H4 (cell line): Measurements from ENCODE around the gene IQSEC3. TPM values are rescaled to one million over a fixed set of nuclear protein-coding genes. Genes with fewer than 3 reads are reported as not detected.
A peak's percentile ranks its signal among the peaks of the same experiment; 100 is the strongest.
"Not testable (repeated sequence)": the region's sequence is repeated elsewhere in the genome, so short reads cannot be mapped to it uniquely, and the experiment has no call there.

Experiments
- DNase-seq: peaks from one replicate; pipeline ENCODE4 v3.0.0-alpha.2; 2015; ENCODE audit warnings: low spot score
- total RNA-seq: library from RNA; depleted of rRNA; stranded (reverse); fragments of >200 nt; shearing (Covaris generic); gene quantifications from 2 replicates; pipeline ENCODE4 v1.2.3, GENCODE V29; 2014

Gene IQSEC3
- total RNA-seq, 1 experiment from 2014 or later: not detected

DNA sequence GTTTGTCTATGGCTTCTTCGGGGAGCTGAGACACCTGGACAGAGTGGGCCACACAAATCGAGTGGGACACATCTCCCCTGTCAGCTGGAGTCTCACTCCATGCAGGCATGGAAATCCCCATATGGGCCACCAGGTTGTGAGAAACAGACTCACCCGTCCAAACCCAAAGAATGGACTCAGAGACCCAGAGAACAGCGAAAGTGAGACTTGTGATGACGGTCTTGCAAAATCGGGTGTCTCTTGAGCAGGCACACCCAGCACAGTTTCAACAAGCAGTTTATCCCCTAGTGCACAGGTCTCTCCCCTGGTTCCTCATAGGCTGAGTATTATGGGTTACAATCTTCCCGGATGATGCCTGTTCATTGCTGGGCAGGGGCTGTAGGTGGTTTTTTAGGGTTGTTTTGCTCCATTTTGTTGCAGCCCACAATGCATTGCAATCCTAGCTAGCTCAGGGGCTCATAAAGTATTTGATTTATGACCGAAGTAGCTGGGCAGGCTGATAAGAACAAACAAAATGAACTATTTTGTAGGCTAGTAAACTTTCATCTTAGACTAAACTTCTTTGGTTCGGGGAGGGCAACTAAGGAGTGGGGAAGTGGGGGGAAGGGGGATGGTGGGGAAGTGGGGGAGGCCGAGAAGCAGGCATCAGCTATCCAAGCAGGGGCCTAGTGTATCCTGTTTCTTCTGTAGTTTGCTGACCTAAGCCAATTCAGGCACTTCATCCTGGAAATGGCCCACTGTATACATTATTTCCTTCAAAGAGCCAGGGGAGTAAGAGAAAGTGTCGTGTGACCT, 45.3 kb downstream of the IQSEC3 start:
- no peak for DNase-seq

DNA sequence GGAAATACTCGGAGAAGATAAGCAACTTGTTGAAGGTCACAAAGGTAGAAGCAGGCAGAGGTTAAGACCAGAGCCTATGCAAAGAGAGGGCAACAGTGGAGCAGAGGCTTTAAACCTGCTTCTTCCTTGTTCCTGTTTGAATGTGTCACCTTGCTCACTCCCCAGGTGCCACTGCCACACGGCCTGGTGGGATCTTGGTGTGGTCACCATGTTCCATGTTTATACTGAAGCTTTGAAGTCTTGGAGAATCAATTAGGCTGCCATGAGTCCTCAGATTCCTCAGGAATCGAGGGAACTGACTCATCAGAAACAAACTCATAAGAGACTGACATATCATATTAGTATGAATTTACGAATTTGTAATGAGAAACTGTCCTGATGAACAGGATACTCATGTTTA, 46.8 kb downstream of the IQSEC3 start:
- DNase-seq: no peak

DNA sequence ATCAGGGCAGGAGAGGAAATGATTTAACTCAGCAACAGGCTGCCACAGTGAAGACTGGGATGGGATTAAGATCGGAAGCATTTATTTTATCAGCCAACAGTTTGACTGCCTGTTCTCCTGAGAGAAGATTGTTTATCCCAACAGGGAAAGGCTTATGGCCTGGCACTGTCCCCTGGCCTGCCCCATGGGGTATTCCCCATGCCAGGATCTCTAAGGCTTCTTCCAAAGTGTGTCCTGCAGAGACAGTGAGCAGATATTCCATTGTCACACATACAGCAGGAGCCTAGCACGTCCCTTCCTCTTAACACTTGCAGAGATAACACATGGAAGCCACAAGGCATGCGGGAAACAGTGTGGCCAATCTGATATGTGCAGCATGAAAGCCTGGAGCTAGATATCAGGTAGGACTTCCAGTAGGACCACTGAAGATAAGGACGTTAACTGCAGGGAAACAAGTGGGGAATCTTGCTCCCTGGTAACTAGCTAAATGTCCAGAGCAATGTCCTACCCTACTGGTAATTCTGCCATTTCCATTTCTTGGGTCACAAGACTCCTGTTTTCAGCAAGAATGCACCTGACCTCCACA, 48.2 kb downstream of the IQSEC3 start:
- no peak for DNase-seq

DNA sequence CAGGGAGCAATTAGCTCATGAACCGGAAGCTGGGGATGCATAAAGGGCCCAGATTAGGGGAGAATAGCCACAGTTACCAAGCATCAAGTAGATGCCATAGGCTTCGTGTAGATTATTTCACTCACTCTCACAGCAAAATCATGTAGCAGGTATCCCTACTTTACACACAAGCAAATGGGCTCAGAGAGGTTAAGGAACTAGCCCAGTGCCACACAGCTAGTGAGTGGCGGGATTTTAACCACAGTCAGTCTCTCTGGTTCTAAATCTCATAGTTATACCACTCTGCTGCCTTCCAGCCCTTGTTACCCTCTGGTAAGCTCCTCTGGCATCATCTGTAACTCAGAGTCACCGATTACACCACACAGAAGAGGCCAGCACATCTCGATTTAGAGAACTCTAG, 49.0 kb downstream of the IQSEC3 start:
- no peak for DNase-seq

- no peak for DNase-seq
Measured at GRCh38 chr12:115960-116915, 49.7 kb downstream of the IQSEC3 start.

- no peak for DNase-seq
Measured at GRCh38 chr12:117311-117710, 50.7 kb downstream of the IQSEC3 start.

- DNase-seq: no peak
Measured at GRCh38 chr12:117816-118345, 51.3 kb downstream of the IQSEC3 start.

- no peak for DNase-seq
Measured at GRCh38 chr12:118591-118990, 52.0 kb downstream of the IQSEC3 start.

GRCh38 chr12:120951-121350, 54.4 kb downstream of the IQSEC3 start:
- DNase-seq: no peak

DNA sequence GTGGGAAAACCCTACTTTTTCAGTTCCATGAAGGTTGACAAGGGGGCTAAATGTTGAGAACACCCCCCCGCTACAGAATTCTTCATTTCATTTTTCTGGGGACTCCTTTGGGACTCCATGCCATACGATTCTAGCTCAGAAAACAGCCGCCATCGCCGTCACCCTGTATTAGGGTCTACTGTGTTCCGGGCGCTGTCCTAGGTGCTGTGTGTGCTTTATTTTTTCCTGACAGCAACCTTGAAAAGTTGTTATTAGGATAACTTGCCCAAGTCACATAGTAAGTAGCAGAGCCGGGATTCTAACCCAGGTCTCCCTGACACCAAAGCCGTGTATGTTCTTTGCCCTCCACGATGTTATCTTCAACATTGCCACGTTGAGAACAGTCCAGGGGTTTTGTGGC, 55.1 kb downstream of the IQSEC3 start:
- no peak for DNase-seq

GRCh38 chr12:125075-125474, 58.5 kb downstream of the IQSEC3 start:
- DNase-seq: no peak

GRCh38 chr12:125566-125965, 59.0 kb downstream of the IQSEC3 start:
- no peak for DNase-seq

DNA sequence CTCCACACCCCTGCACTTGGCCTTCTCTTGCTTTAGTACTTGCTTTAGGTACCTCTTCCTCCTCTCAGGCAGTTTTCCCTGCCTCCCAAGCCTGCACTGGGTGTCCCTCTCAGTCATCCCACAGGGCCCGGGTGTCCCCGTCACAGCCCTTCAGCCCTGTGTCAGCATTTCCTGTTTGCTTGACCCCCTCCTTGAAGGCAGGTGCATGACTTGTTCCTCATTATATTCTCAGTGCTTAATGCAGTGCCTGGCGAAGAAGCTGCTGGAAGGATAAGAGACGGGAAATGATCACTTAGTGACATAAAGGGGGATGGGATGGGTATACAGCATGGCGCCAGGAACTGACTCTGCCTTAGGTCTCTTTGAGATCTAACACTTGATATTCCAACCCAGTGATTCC, 61.5 kb downstream of the IQSEC3 start:
- DNase-seq: no peak

- DNase-seq: no peak
Measured at GRCh38 chr12:129001-129400, 62.4 kb downstream of the IQSEC3 start.

DNA sequence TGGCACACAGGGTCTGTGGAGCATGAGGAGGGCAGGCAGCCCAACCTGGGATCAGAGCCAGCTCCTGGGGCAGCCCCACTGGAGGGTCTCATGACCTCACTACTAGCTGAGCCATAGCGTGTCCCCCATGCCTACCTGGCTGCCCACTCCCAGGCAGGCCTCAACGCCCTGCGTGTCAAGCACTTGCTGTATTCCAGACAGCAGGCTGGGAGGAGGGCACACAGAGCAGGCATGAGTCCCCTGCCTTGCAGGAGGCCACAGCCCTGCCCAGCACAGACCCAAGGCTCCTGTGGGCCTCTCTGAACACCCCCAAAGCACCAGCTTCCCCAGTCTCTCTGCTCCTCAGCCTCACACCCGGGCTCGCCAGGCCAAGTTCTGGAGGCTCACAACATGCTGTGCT, 64.0 kb downstream of the IQSEC3 start:
- DNase-seq: no peak

DNA sequence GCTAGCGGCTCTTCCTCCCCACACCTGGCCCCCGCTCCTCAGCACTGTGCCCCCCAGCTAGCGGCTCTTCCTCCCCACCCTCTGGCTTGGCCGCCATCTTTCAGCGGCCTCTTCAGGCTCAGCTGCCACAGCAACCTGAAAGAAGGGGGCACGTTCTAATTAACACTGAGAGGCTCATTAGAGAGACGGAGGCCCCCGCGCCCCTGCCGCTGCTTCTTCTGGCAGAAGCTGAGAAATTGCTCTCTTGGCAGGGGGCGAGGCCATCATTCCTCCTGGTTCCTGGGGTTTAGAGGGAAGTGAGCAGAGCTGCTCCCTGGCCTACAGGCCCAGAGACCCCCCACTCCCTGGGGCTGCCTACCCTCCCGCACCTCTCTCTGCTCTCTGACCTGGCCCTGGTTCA, 64.4 kb downstream of the IQSEC3 start:
- no peak for DNase-seq

- DNase-seq: peak; percentile 22
Measured at GRCh38 chr12:131732-132495, 65.3 kb downstream of the IQSEC3 start.

DNA sequence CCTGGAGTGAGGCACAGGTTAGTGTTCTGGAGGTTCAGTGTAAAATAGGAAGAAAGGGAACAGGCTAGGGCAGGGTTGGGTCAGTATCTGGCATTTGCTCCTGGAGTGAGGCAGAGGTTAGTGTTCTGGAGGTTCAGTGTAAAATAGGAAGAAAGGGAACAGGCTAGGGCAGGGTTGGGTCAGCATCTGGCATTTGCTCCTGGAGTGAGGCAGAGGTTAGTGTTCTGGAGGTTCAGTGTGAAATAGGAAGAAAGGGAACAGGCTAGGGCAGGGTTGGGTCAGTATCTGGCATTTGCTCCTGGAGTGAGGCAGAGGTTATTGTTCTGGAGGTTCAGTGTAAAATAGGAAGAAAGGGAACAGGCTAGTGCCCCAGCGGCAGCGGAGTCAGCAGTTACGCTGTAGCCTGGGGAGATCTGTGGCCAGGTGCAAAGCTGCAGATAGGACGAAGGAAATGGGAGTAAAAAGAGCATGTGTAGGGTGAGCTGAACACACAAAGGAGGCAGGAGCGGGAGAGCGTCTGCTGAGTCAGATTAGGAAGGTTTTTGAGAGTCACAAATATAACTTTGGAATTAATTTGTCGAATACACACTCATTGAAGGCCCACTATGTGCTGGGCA, 67.2 kb downstream of the IQSEC3 start:
- DNase-seq: not testable (repeated sequence)

GRCh38 chr12:135138-135537, 68.6 kb downstream of the IQSEC3 start:
- no peak for DNase-seq

DNA sequence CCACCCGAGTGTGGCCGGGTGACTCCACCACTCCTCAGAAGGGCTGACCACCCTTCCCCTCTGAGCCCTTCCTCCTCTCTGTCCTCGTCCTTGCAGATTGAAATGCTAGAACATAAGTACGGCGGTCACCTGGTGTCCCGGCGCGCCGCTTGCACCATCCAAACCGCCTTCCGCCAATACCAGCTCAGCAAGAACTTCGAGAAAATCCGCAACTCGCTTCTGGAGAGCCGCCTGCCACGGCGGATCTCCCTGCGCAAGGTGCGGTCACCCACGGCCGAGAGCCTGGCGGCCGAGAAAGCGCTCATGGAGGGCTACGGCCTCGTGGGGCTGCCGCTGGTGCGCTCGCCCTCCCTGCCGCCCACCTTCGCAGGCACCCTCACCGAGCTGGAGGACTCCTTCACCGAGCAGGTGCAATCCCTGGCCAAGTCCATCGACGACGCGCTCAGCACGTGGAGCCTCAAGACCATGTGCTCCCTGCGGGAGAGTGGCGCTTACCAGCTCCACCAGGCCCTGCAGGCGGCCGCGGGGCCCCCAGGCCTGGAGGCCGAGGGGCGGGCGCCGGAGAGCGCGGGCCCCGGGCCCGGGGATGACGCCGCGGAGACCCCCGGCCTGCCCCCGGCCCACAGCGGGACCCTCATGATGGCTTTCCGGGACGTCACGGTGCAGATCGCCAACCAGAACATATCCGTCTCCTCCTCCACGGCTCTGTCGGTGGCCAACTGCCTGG, 71.8 kb downstream of the IQSEC3 start:
- DNase-seq: no peak
